ENCODE results near the gene ECI1. TPM values are rescaled to one million over a fixed set of nuclear protein-coding genes. Genes with fewer than 3 reads are reported as not detected.
A peak's percentile ranks its signal among the peaks of the same experiment; 100 is the strongest.

ECI1 gene
- total RNA-seq, 1 experiment from 2014 or later = 95.4 TPM

GRCh38 chr16:2223942-2224486, 27.4 kb downstream of the ECI1 start:
- Histone ChIP-seq H2BK15ac (ENCODE audit: low read depth, low read length) (no peak overlapping the region), H4K91ac (ENCODE audit: insufficient read length, low read depth, low read length) (no peak overlapping the region), H3T11ph (ENCODE audit: low read length) (no peak overlapping the region), H3K79me1 (ENCODE audit: insufficient read depth, low read depth, low read length, poor library complexity, severe bottlenecking) (no peaks in the 10 kb centered on the region), H3K9me3 (ENCODE audit: control insufficient read depth, low read depth, low read length) (no peaks in the 10 kb centered on the region), H4K8ac (replicated peaks; ENCODE audit: insufficient read length, low read depth, low read length) (no peak overlapping the region), H3K27ac (ENCODE audit: insufficient read length, low read depth, low read length) (no peak overlapping the region), H3K4me2 (ENCODE audit: insufficient read depth, insufficient read length, low read length) (peak overlapping the region; percentile 56), H3K56ac (ENCODE audit: insufficient read length, low read depth, low read length) (no peak overlapping the region), H3K23ac (ENCODE audit: insufficient read length, low read depth, low read length) (no peak overlapping the region), H3K4ac (ENCODE audit: low read depth, low read length) (no peak overlapping the region), H2AK5ac (ENCODE audit: insufficient read length, low read length) (no peak overlapping the region), H4K20me1 (ENCODE audit: control insufficient read depth, insufficient read depth, insufficient read length) (no peaks in the 10 kb centered on the region), H3K9ac (ENCODE audit: extremely low read depth, insufficient read length, low read length) (peak overlapping the region; percentile 60), H2BK20ac (ENCODE audit: low read depth, low read length, poor library complexity, severe bottlenecking) (no peak overlapping the region), H2BK5ac (ENCODE audit: insufficient read length, low read length) (no peak overlapping the region), H2BK12ac (ENCODE audit: insufficient read length, low read depth, low read length) (no peak overlapping the region), H3K27me3 (ENCODE audit: insufficient read depth, low read length) (no peaks in the 10 kb centered on the region; the same call in 1 of the 2 replicates), H3K14ac (ENCODE audit: insufficient read depth, low read length) (no peak overlapping the region; the same call in 1 of the 2 replicates), H3K4me1 (ENCODE audit: insufficient read depth, low read length) (no peaks in the 10 kb centered on the region), H3K79me2 (ENCODE audit: insufficient read depth, low read length) (peaks cover 5% of the 10 kb centered on the region; the same call in 1 of the 2 replicates), H3K23me2 (ENCODE audit: insufficient read length, low read depth, low read length, poor library complexity, severe bottlenecking) (no peaks in the 10 kb centered on the region), H4K5ac (ENCODE audit: insufficient read length, low read depth, low read length) (no peak overlapping the region), H3K18ac (ENCODE audit: insufficient read length, low read depth, low read length) (no peak overlapping the region), H2AFZ (ENCODE audit: low read length) (no peak overlapping the region), H2BK120ac (ENCODE audit: low read depth, low read length, poor library complexity, severe bottlenecking) (no peak overlapping the region)
- DNase-seq = no peak
- Mint-ChIP-seq H3K27me3 (ENCODE audit: low read depth) (no peaks in the 10 kb centered on the region), H3K9me3 (no peaks in the 10 kb centered on the region), H3K4me1 (peaks cover 3% of the 10 kb centered on the region in 2 experiments; a peak in 2 of 4 replicates), H3K36me3 (ENCODE audit: insufficient read depth in 1 of 3, low read depth in 3 of 3) (peaks cover 0 to 3% (median 0%) of the 10 kb centered on the region in 3 experiments; a peak in 3 of 7 replicates), H3K27ac (peak overlapping the region in 2 of 3 experiments; percentile 55 to 75; a peak in 3 of 7 replicates), H3K4me3 (peak overlapping the region; percentile 80 to 84)
- no CpG with 5 or more reads among the region's 22 CpGs for WGBS (ENCODE audit: extremely low coverage, insufficient read length, low lambda C conversion rate)
- no peak for TF ChIP-seq CTCF (conservative IDR thresholded peaks at IDR 0.05)
